Measurements from ENCODE around the gene TEX13B.
"Not testable (repeated sequence)": the region's sequence is repeated elsewhere in the genome, so short reads cannot be mapped to it uniquely, and the experiment has no call there.

TEX13B gene

GRCh38 chrX:107982356-107982755, at the start of gene TEX13B:
TSS of gene TEX13B (minus strand) at chrX:107982370. CDS start at chrX:107982127, 243 bp downstream.
- no peak for DNase-seq

GRCh38 chrX:108029928-108030711, 48.0 kb upstream of the TEX13B start:
- DNase-seq: no peak

GRCh38 chrX:108028854-108029253, 46.7 kb upstream of the TEX13B start:
- no peak for DNase-seq

GRCh38 chrX:108025954-108026600, 43.9 kb upstream of the TEX13B start:
- no peak for DNase-seq

GRCh38 chrX:108025376-108025775, 43.2 kb upstream of the TEX13B start:
- no peak for DNase-seq

- DNase-seq: peak; percentile 33
These were observed 40.4 kb upstream of the TEX13B start for GRCh38 chrX:108022491-108023089.

GRCh38 chrX:108020631-108021030, 38.5 kb upstream of the TEX13B start:
- DNase-seq: peak; percentile 4

- DNase-seq: no peak
These were observed 37.3 kb upstream of the TEX13B start for GRCh38 chrX:108019382-108019875.

- DNase-seq: peak; percentile 10
These were observed 36.6 kb upstream of the TEX13B start for GRCh38 chrX:108018656-108019381.

GRCh38 chrX:108001218-108001814, 19.1 kb upstream of the TEX13B start:
- DNase-seq: no peak

GRCh38 chrX:108000751-108001150, 18.6 kb upstream of the TEX13B start:
- no peak for DNase-seq

- no peak for DNase-seq
These were observed 14.0 kb upstream of the TEX13B start for GRCh38 chrX:107996124-107996523.

GRCh38 chrX:107985033-107985432, 2.9 kb upstream of the TEX13B start:
- no peak for DNase-seq

- DNase-seq: no peak
These were observed 2.6 kb downstream of the TEX13B start for GRCh38 chrX:107979534-107979933.

GRCh38 chrX:107978707-107979307, 3.4 kb downstream of the TEX13B start:
- DNase-seq: no peak

GRCh38 chrX:107978071-107978470, 4.1 kb downstream of the TEX13B start:
- no peak for DNase-seq

GRCh38 chrX:107971636-107972035, 10.5 kb downstream of the TEX13B start:
- no peak for DNase-seq

- DNase-seq: no peak
These were observed 12.1 kb downstream of the TEX13B start for GRCh38 chrX:107970073-107970472.

GRCh38 chrX:107968623-107969022, 13.5 kb downstream of the TEX13B start:
- no peak for DNase-seq

GRCh38 chrX:107955337-107955736, 26.8 kb downstream of the TEX13B start:
- not testable (repeated sequence) for DNase-seq

- no peak for DNase-seq
These were observed 42.1 kb downstream of the TEX13B start for GRCh38 chrX:107940095-107940494.

- DNase-seq: no peak
These were observed 45.8 kb downstream of the TEX13B start for GRCh38 chrX:107936434-107936730.
